H1 (cell line): ENCODE data around the gene ARHGEF10L. TPM values are rescaled to one million over a fixed set of nuclear protein-coding genes. Genes with fewer than 3 reads are reported as not detected.

Source experiments
- CTCF ChIA-PET: fragments of 300-600 bp; sonication (Branson Sonifier 250); formaldehyde crosslinking; loops from one replicate; lab custom pipeline; 2021; ENCODE audit not compliant: partially characterized antibody; lab: Charles Lee
- POLR2A ChIA-PET: fragments of 300-600 bp; sonication (Branson Sonifier 250); formaldehyde crosslinking; loops from one replicate; lab custom pipeline; 2021; ENCODE audit warnings: inconsistent platforms; ENCODE audit not compliant: partially characterized antibody; lab: Charles Lee
- DNase-seq, 2 experiments: peaks; one replicate each; pipeline versions ENCODE4 v3.0.0 to v3.0.0-alpha.2; 2010 to 2022; ENCODE audit warnings: low spot score in 2 of 2, low read depth in 1 of 2, mixed read lengths in 1 of 2
- FAIRE-seq: peaks from 2 replicates; lab custom pipeline; 2011; peaks lifted over from hg19 to GRCh38; lab: Jason Lieb, UNC
- H2AFZ ChIP-seq: 2 replicates; pipeline ENCODE4 v1.8.1; 2012; ENCODE audit warnings: low read length, inconsistent platforms
- H2AK5ac ChIP-seq: 2 replicates; pipeline ENCODE4 v1.6.1; 2013; ENCODE audit warnings: low read depth, low read length
- H2BK120ac ChIP-seq: replicated peaks from 2 replicates; pipeline ENCODE3; 2013; ENCODE audit warnings: low read depth, low read length, inconsistent platforms
- H2BK12ac ChIP-seq: 2 replicates; pipeline ENCODE4 v1.6.1; 2013; ENCODE audit warnings: low read depth, low read length
- H2BK15ac ChIP-seq: 2 replicates; pipeline ENCODE4 v1.6.1; 2013; ENCODE audit warnings: low read length
- H2BK20ac ChIP-seq: 2 replicates; pipeline ENCODE4 v1.6.1; 2013; ENCODE audit warnings: low read length
- H2BK5ac ChIP-seq: 2 replicates; pipeline ENCODE4 v1.6.1; 2013; ENCODE audit warnings: low read depth, low read length
- H3K14ac ChIP-seq: 2 replicates; pipeline ENCODE4 v1.6.1; 2013; ENCODE audit warnings: inconsistent platforms; ENCODE audit not compliant: insufficient read length
- H3K18ac ChIP-seq: 2 replicates; pipeline ENCODE4 v1.6.1; 2013; ENCODE audit warnings: low read length; ENCODE audit errors: extremely low read depth
- H3K23ac ChIP-seq: 2 replicates; pipeline ENCODE4 v1.6.1; 2013; ENCODE audit warnings: inconsistent platforms; ENCODE audit not compliant: insufficient read length
- H3K23me2 ChIP-seq: 2 replicates; pipeline ENCODE4 v1.6.1; 2013; ENCODE audit warnings: low read depth, low read length
- H3K27ac ChIP-seq: 2 replicates; pipeline ENCODE4 v1.6.1; 2011; ENCODE audit warnings: low read depth, low read length, inconsistent platforms
- H3K27me3 ChIP-seq, 4 experiments: replicated peaks in 1 of 4; 1 replicate in 1 of 4; 2 replicates in 3 of 4; pipeline versions ENCODE4 v1.6.1 to v1.8.1; 2011 to 2013; ENCODE audit warnings: low read length in 3 of 4, mild to moderate bottlenecking in 3 of 4, inconsistent platforms in 2 of 4, mixed read lengths in 2 of 4, moderate library complexity in 1 of 4; ENCODE audit not compliant: control insufficient read depth in 3 of 4, insufficient read depth in 3 of 4; ENCODE audit errors: extremely low read depth in 1 of 4
- H3K36me3 ChIP-seq, 4 experiments: 2 replicates each; pipeline versions ENCODE4 v1.6.1 to v1.8.1; 2011 to 2013; ENCODE audit warnings: mild to moderate bottlenecking in 4 of 4, low read length in 3 of 4, moderate library complexity in 2 of 4, control low read depth in 1 of 4, inconsistent platforms in 1 of 4; ENCODE audit not compliant: insufficient read depth in 4 of 4, control insufficient read depth in 2 of 4
- H3K4ac ChIP-seq: replicated peaks from 2 replicates; pipeline ENCODE3; 2013; ENCODE audit warnings: low read length, low read depth, mixed read lengths, inconsistent platforms; ENCODE audit not compliant: insufficient read length
- H3K4me1 ChIP-seq, 4 experiments: replicated peaks in 1 of 4; 1 replicate in 1 of 4; 2 replicates in 3 of 4; pipeline versions ENCODE4 v1.6.1 to v1.8.1; 2011 to 2013; ENCODE audit warnings: low read length in 3 of 4, inconsistent platforms in 2 of 4, mixed read lengths in 1 of 4; ENCODE audit not compliant: insufficient read depth in 4 of 4, control insufficient read depth in 3 of 4
- H3K4me2 ChIP-seq, 2 experiments: 2 replicates each; pipeline versions ENCODE4 v1.6.1 to v1.8.1; 2011 to 2013; ENCODE audit warnings: low read depth in 2 of 2, low read length in 2 of 2, control low read depth in 1 of 2, inconsistent platforms in 1 of 2, mild to moderate bottlenecking in 1 of 2; ENCODE audit not compliant: insufficient read depth in 1 of 2
- H3K4me3 ChIP-seq, 4 experiments: fragments of 200-600, 300-600 bp in 1 of 4; sonication (generic), shearing (Covaris generic), sonication (Bioruptor Twin) in 1 of 4; 2 replicates each; pipeline versions ENCODE4 v1.5.1 to v1.8.1; 2011 to 2016; ENCODE audit warnings: low read length in 4 of 4, low read depth in 3 of 4, control low read depth in 2 of 4, inconsistent platforms in 2 of 4, mild to moderate bottlenecking in 2 of 4, mixed read lengths in 1 of 4, moderate library complexity in 1 of 4; ENCODE audit not compliant: insufficient read depth in 2 of 4; ENCODE audit errors: extremely low read depth in 1 of 4
- H3K56ac ChIP-seq: replicated peaks from 2 replicates; pipeline ENCODE3; 2013; ENCODE audit warnings: low read depth, mild to moderate bottlenecking, mixed read lengths, low read length, inconsistent platforms; ENCODE audit not compliant: insufficient read length
- H3K79me1 ChIP-seq: 2 replicates; pipeline ENCODE4 v1.6.1; 2013; ENCODE audit warnings: low read depth, low read length, control low read depth
- H3K79me2 ChIP-seq, 2 experiments: 2 replicates each; pipeline versions ENCODE4 v1.6.1 to v1.8.1; 2012 to 2013; ENCODE audit warnings: low read length in 2 of 2, mild to moderate bottlenecking in 2 of 2, inconsistent platforms in 1 of 2; ENCODE audit not compliant: insufficient read depth in 2 of 2, control insufficient read depth in 1 of 2
- H3K9ac ChIP-seq, 4 experiments: replicated peaks in 1 of 4; 1 replicate in 1 of 4; 2 replicates in 3 of 4; pipeline versions ENCODE4 v1.6.1 to v1.8.1; 2011 to 2013; ENCODE audit warnings: low read depth in 3 of 4, low read length in 3 of 4, control low read depth in 2 of 4, mild to moderate bottlenecking in 2 of 4, moderate library complexity in 2 of 4, inconsistent platforms in 1 of 4; ENCODE audit errors: extremely low read depth in 1 of 4
- H3K9me3 ChIP-seq, 2 experiments: 2 replicates each; pipeline versions ENCODE4 v1.6.1 to v1.8.1; 2012 to 2013; ENCODE audit warnings: mild to moderate bottlenecking in 2 of 2, moderate library complexity in 2 of 2, control low read depth in 1 of 2, inconsistent platforms in 1 of 2, low read depth in 1 of 2, low read length in 1 of 2, mixed read lengths in 1 of 2; ENCODE audit not compliant: insufficient read depth in 2 of 2
- H4K20me1 ChIP-seq, 2 experiments: replicated peaks in 1 of 2; 2 replicates each; pipeline versions ENCODE3 to v1.8.1; 2011 to 2013; ENCODE audit warnings: inconsistent platforms in 2 of 2, low read length in 2 of 2, mild to moderate bottlenecking in 1 of 2; ENCODE audit not compliant: insufficient read depth in 2 of 2, control insufficient read depth in 1 of 2
- H4K5ac ChIP-seq: 2 replicates; pipeline ENCODE4 v1.6.1; 2013; ENCODE audit warnings: low read length, low read depth, mixed read lengths, inconsistent platforms; ENCODE audit not compliant: insufficient read length
- H4K8ac ChIP-seq: 2 replicates; pipeline ENCODE4 v1.8.0; 2013; ENCODE audit warnings: mild to moderate bottlenecking, moderate library complexity, low read length, inconsistent platforms; ENCODE audit not compliant: insufficient read depth; ENCODE audit errors: extremely low read depth
- H4K91ac ChIP-seq: replicated peaks from 2 replicates; pipeline ENCODE3; 2013; ENCODE audit warnings: low read length, mixed read lengths, inconsistent platforms; ENCODE audit not compliant: insufficient read length
- EZH2 ChIP-seq: fragments of 200-600 bp; sonication (generic); IDR thresholded peaks from 2 replicates; pipeline ENCODE4 v1.7.1; 2012; ENCODE audit warnings: low read depth, mild to moderate bottlenecking, moderate library complexity, low read length, inconsistent platforms; ENCODE audit not compliant: severe bottlenecking
- GTF2F1 ChIP-seq: IDR thresholded peaks from 2 replicates; pipeline ENCODE4 v1.6.1; 2012; ENCODE audit warnings: low read depth, low read length, improper control_type of control experiment, borderline replicate concordance
- WGBS, 2 experiments: shearing (Covaris generic) in 1 of 2; methylation state at CpG; one replicate each; pipeline versions ENCODE4 v1.1.6 to v1.1.7; 2013 to 2015; ENCODE audit warnings: low lambda C conversion rate in 2 of 2, mixed read lengths in 2 of 2, inconsistent platforms in 1 of 2, low coverage in 1 of 2, missing lambda C conversion rate in 1 of 2; ENCODE audit not compliant: insufficient replicate concordance in 2 of 2, insufficient coverage in 1 of 2, insufficient read length in 1 of 2; ENCODE audit errors: extremely low coverage in 1 of 2, missing lambda C conversion rate in 1 of 2; 5-methylcytosine and 5-hydroxymethylcytosine counted together
- polyA plus RNA-seq, 7 experiments: library from polyadenylated mRNA; depleted of rRNA in 3 of 7; stranded (reverse) in 5 of 7; unstranded in 2 of 7; fragments of >200 nt in 5 of 7; fragments of 200-250 nt in 2 of 7; gene quantifications; 1 replicate in 5 of 7; 2 replicates in 1 of 7; 4 replicates in 1 of 7; pipeline versions ENCODE4 v1.2.1 to v1.2.3, GENCODE V29; 2011 to 2013; ENCODE audit warnings: missing spikeins in 2 of 7, mixed read lengths in 2 of 7
- total RNA-seq: library from RNA; stranded (reverse); fragmentation: NEBNext Ultra II Directional; extraction: Animal tissue kit (Norgen Biotek cat#: 25700); gene quantifications from 2 replicates; pipeline ENCODE4 v1.2.1, GENCODE V29; 2021

Gene ARHGEF10L
- total and polyA plus RNA-seq, 2 of the 8 experiments (the other 6 are each of a cell fraction or from before 2014, with no cell fraction given), result 33.6 to 39.6 TPM

DNA sequence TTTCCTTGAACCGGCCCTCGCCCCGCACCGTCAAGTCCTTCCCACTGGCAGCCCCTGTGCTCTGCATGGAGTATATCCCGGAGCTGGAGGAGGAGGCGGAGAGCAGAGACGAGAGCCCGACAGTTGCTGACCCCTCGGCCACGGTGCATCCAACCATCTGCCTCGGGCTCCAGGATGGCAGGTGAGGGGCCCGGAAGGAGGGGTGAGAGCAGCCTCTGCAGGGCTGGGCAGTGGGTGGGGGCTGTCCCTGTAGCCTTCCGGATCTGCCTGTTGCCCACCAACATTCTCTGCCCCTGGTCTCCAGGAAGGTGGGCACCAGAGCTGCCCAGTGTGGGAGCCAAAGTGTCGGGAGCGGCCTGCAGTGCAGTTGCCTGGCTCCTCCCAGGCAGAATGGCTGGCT is 116.4 kb downstream of the ARHGEF10L start:
- no peaks in the 10 kb centered on the region for H3K79me2 ChIP-seq
- no peaks in the 10 kb centered on the region for H3K4me1 ChIP-seq
- H3K14ac ChIP-seq, result no peak overlapping the region
- no peak overlapping the region for H3K9ac ChIP-seq
- H4K5ac ChIP-seq, result no peak overlapping the region
- H4K8ac ChIP-seq, result 0 out of 2 replicates have a peak overlapping the region, but pooled peaks have one; percentile 7
- H3K23ac ChIP-seq, result no peak overlapping the region
- no peak overlapping the region for H3K56ac ChIP-seq
- H2BK120ac ChIP-seq, result no peak overlapping the region
- no peak overlapping the region for H3K4me2 ChIP-seq
- no peaks in the 10 kb centered on the region for H3K27me3 ChIP-seq
- DNase-seq, result no peak
- no peak overlapping the region for H3K27ac ChIP-seq
- H2BK12ac ChIP-seq, result no peak overlapping the region
- no peak overlapping the region for H2AFZ ChIP-seq
- WGBS, 2 experiments, result 93% methylated on average over 14 of the region's 15 CpGs; no CpG with 5 or more reads in 1 of the 2 experiments
- peaks cover 2 to 27% (median 10%) of the 10 kb centered on the region in 4 experiments; a peak in 6 of 8 replicates for H3K36me3 ChIP-seq
- no peak overlapping the region for H2BK5ac ChIP-seq
- no peak overlapping the region for H3K18ac ChIP-seq
- no peaks in the 10 kb centered on the region for H3K9me3 ChIP-seq
- POLR2A ChIA-PET, result no interaction called here
- H2BK15ac ChIP-seq, result no peak overlapping the region
- peaks cover 4% of the 10 kb centered on the region; the same call in 1 of the 2 replicates for H3K23me2 ChIP-seq
- TF ChIP-seq EZH2, result no peak
- TF ChIP-seq GTF2F1, result no peak
- peaks cover 4 to 6% of the 10 kb centered on the region in 2 experiments for H4K20me1 ChIP-seq
- no peak overlapping the region for H3K4me3 ChIP-seq
- no peak for FAIRE-seq
- H2BK20ac ChIP-seq, result no peak overlapping the region
- H3K79me1 ChIP-seq, result no peaks in the 10 kb centered on the region
- no peak overlapping the region for H4K91ac ChIP-seq
- H3K4ac ChIP-seq, result no peak overlapping the region
- no peak overlapping the region for H2AK5ac ChIP-seq
- CTCF ChIA-PET, result interaction anchor here (0.9 to 4.7 kb wide), 8 partner anchors 10 to 260 kb away, joined by 3 to 20 read pairs (median 3); no protein-coding TSS in a partner anchor
